Transverse colon (tissue), 3 donors: ENCODE results near the gene MAPK1.

Experiments
- POLR2A ChIP-seq: fragments of 450-650 bp; IDR thresholded peaks from one replicate; pipeline ENCODE4 v1.6.1; 2016; ENCODE audit warnings: antibody characterized with exemption, mild to moderate bottlenecking, moderate library complexity
- POLR2AphosphoS5 ChIP-seq, 3 donors: sonication (generic); formaldehyde crosslinking; IDR thresholded peaks; one replicate each; pipeline ENCODE4 v1.6.1; 2016; ENCODE audit warnings: antibody characterized with exemption in 3 of 3

GRCh38 chr22:21876486-21877176 lies 9.2 kb upstream of the MAPK1 start:
- TF ChIP-seq POLR2AphosphoS5 (IDR thresholded peaks at IDR 0.05) (no peak), POLR2A (no peak)
